ENCODE measurements around the gene PGGHG.

GRCh38 chr11:297051-297585, 8.2 kb downstream of the PGGHG start:
- TF ChIP-seq, protein P1, sequence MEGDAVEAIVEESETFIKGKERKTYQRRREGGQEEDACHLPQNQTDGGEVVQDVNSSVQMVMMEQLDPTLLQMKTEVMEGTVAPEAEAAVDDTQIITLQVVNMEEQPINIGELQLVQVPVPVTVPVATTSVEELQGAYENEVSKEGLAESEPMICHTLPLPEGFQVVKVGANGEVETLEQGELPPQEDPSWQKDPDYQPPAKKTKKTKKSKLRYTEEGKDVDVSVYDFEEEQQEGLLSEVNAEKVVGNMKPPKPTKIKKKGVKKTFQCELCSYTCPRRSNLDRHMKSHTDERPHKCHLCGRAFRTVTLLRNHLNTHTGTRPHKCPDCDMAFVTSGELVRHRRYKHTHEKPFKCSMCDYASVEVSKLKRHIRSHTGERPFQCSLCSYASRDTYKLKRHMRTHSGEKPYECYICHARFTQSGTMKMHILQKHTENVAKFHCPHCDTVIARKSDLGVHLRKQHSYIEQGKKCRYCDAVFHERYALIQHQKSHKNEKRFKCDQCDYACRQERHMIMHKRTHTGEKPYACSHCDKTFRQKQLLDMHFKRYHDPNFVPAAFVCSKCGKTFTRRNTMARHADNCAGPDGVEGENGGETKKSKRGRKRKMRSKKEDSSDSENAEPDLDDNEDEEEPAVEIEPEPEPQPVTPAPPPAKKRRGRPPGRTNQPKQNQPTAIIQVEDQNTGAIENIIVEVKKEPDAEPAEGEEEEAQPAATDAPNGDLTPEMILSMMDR (IDR thresholded peaks at IDR 0.05): no peak
- no peak for TF ChIP-seq POLR2A (IDR thresholded peaks at IDR 0.05)
